ENCODE data around the gene KCNK4. TPM values are rescaled to one million over a fixed set of nuclear protein-coding genes. Genes with fewer than 3 reads are reported as not detected.

KCNK4 gene
- total RNA-seq, 1 experiment from 2014 or later, result 1.1 TPM

- Histone ChIP-seq H3K36me3 (ENCODE audit: control insufficient read depth, insufficient read depth, low read length) (no peaks in the 10 kb centered on the region; the same call in 1 of the 2 replicates), H3K4me3 (ENCODE audit: low read depth in 2 of 2, low read length in 2 of 2) (peak overlapping the region; percentile 57 to 98; a peak in 3 of 4 replicates), H3K9me3 (ENCODE audit: control insufficient read depth, insufficient read depth, low read depth, low read length) (no peaks in the 10 kb centered on the region), H3K27me3 (ENCODE audit: control insufficient read depth, insufficient read depth, low read length) (no peaks in the 10 kb centered on the region), H3K4me1 (ENCODE audit: control insufficient read depth, insufficient read depth, low read length) (peaks cover 31% of the 10 kb centered on the region), H3K27ac (ENCODE audit: low read length) (peak overlapping the region; percentile 82)
- no TSS peak for BruUV-seq (replicated peaks)
- ChIA-PET CTCF (no interaction called here), POLR2A (interaction anchor here (0.7 kb wide), 1 partner anchor 31 kb away, joined by 5 read pairs; the partner anchor contains the start of gene PRDX5)
- intact Hi-C loops (cut with micrococcal nuclease; ENCODE audit: unreplicated experiment) (no loop called here), in situ Hi-C loops (cut with HindIII; ENCODE audit: low pct_unique_long_range_greater_than_20kb, low sequenced_read_pairs) (no loop called here)
- ATAC-seq (no peak), DNase-seq (ENCODE audit: low read depth, low spot score) (no peak)
- TF ChIP-seq POLR2AphosphoS5 (IDR thresholded peaks at IDR 0.05; ENCODE audit: low read depth, low read length), result no peak
- TF ChIP-seq CTCF (IDR thresholded peaks at IDR 0.05), result no peak
- no peak for TF ChIP-seq TCF7L2 (IDR thresholded peaks at IDR 0.05; ENCODE audit: low read depth, low read length)
- no peak for TF ChIP-seq SIN3A (IDR thresholded peaks at IDR 0.05; ENCODE audit: borderline replicate concordance, insufficient read depth, low read depth, low read length)
Observed at GRCh38 chr11:64286801-64287159, 4.3 kb upstream of the KCNK4 start.

- intact Hi-C loops (cut with micrococcal nuclease; ENCODE audit: unreplicated experiment) (no loop called here), in situ Hi-C loops (cut with HindIII; ENCODE audit: low pct_unique_long_range_greater_than_20kb, low sequenced_read_pairs) (no loop called here)
- POLR2A ChIA-PET, result no interaction called here
- Histone ChIP-seq H3K27me3 (ENCODE audit: control insufficient read depth, insufficient read depth, low read length) (no peaks in the 10 kb centered on the region; the same call in 1 of the 2 replicates), H3K36me3 (ENCODE audit: control insufficient read depth, insufficient read depth, low read length) (no peaks in the 10 kb centered on the region; the same call in 1 of the 2 replicates), H3K4me3 (ENCODE audit: low read depth in 2 of 2, low read length in 2 of 2) (no peak overlapping the region), H3K4me1 (ENCODE audit: control insufficient read depth, insufficient read depth, low read length) (peaks cover 31% of the 10 kb centered on the region), H3K9me3 (ENCODE audit: control insufficient read depth, insufficient read depth, low read depth, low read length) (no peaks in the 10 kb centered on the region), H3K27ac (ENCODE audit: low read length) (no peak overlapping the region)
- no peak for DNase-seq (ENCODE audit: low read depth, low spot score)
- no TSS peak for BruUV-seq (replicated peaks)
- TF ChIP-seq SIN3A (IDR thresholded peaks at IDR 0.05; ENCODE audit: borderline replicate concordance, insufficient read depth, low read depth, low read length) (no peak), REST (IDR thresholded peaks at IDR 0.05; ENCODE audit: insufficient read depth in 1 of 2, low read depth in 2 of 2, low read length in 1 of 2) (no peak), POLR2AphosphoS5 (IDR thresholded peaks at IDR 0.05; ENCODE audit: low read depth, low read length) (no peak), CTCF (IDR thresholded peaks at IDR 0.05) (no peak), TCF7L2 (IDR thresholded peaks at IDR 0.05; ENCODE audit: low read depth, low read length) (no peak)
- no peak for ATAC-seq
- CTCF ChIA-PET, result interaction anchor here (1.5 kb wide), 1 partner anchor 13 kb away, joined by 5 read pairs; no protein-coding TSS in a partner anchor
Observed at GRCh38 chr11:64287676-64288352, 3.3 kb upstream of the KCNK4 start.
